GM21529 (cell line): ENCODE data around the gene MCF2L2.

Experiments
- ATAC-seq: cut with Tn5 transposase; IDR thresholded peaks from one replicate; pipeline ENCODE4 v1.9.1; 2021; ENCODE audit not compliant: unreplicated experiment

Gene MCF2L2

GRCh38 chr3:183142199-183142598 lies 286.2 kb downstream of the MCF2L2 start:
- ATAC-seq = no peak

GRCh38 chr3:183134844-183135243 lies 293.6 kb downstream of the MCF2L2 start:
- ATAC-seq = no peak

- no peak for ATAC-seq
Measured at GRCh38 chr3:183132409-183132808, 296.0 kb downstream of the MCF2L2 start.

- ATAC-seq = no peak
Measured at GRCh38 chr3:183131735-183132134, 296.7 kb downstream of the MCF2L2 start.

DNA sequence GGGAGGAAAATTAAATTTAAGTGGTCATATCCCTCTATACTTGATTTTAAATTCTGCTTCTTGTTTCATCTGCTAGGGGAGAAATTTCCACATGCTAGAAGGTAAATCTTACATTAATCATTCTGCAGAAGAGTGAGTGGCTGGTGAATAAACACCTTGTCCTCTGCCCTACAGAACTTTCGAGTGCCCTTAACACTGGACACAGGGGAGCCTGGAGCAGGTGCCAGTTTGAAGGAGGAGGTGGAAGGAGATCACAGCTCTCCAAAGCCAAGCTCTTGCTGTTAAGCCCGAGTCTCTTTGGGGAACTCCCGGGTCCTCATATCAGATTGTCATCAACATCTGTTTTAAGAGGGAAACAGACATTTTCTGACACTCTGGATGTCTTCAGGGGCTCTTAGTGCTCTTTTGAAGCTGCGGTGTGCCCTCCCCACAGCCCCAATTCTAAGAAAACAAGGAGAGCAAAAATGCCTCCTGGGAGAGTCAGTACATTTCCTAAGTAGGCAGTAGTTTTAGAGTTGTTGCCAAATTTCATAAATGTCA lies 297.2 kb downstream of the MCF2L2 start:
- no peak for ATAC-seq

DNA sequence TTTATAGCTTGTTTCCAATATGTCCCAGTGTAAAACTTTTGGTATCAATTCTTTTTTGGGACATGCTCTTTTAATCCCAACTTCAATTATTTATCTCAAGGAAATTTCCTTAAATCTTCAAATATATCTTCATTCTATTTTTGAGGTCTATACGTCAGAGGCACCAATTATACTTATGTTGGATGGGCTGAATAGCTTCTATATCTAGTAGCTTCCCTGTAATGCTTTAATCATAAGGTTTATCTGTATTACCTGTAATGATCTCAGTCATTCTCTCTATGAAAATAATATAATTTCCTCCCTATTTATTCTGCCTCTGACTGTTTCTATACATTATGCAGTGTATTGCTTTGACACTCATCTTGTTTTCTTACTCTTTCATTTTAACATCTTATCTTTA lies 299.2 kb downstream of the MCF2L2 start:
- ATAC-seq = no peak

DNA sequence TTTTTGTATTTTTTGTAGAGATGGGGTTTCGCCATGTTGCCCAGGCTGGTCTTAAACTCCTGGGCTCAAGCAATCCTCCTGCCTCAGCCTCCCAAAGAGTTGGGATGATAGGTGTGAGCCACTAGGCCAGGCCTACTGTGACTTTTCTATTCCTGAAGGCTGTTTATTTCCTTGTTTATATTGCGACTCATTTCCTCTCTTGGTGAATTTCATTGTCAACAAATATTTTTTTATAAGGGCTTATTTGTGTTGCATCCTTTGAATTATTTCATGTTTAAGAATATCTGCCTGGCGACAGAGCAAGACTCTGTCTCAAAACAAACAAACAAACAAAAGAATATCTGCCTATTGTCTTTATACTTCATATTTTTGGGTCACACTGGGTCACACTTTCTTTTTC lies 299.7 kb downstream of the MCF2L2 start:
- ATAC-seq = no peak
